IgD-negative memory B cell (primary cell): ENCODE results near the gene EXOC4. TPM values are rescaled to one million over a fixed set of nuclear protein-coding genes. Genes with fewer than 3 reads are reported as not detected.
A peak's percentile ranks its signal among the peaks of the same experiment; 100 is the strongest.

Source experiments
- H3K27ac Mint-ChIP-seq, 3 donors: one replicate each; pipeline ENCODE4 v1.8.0; 2020 to 2022; ENCODE audit warnings: mild to moderate bottlenecking in 3 of 3, mixed read lengths in 3 of 3, moderate library complexity in 1 of 3
- H3K27me3 Mint-ChIP-seq: one replicate; pipeline ENCODE4 v1.8.0; 2021; ENCODE audit warnings: mixed read lengths
- H3K36me3 Mint-ChIP-seq: one replicate; pipeline ENCODE4 v1.8.0; 2020; ENCODE audit warnings: mild to moderate bottlenecking, mixed read lengths
- H3K4me1 Mint-ChIP-seq, 3 donors: one replicate each; pipeline ENCODE4 v1.8.0; 2020 to 2022; ENCODE audit warnings: mixed read lengths in 3 of 3, mild to moderate bottlenecking in 1 of 3
- H3K4me3 Mint-ChIP-seq, 4 donors: one replicate each; pipeline ENCODE4 v1.8.0; 2020 to 2022; ENCODE audit warnings: mild to moderate bottlenecking in 4 of 4, mixed read lengths in 4 of 4, moderate library complexity in 3 of 4
- H3K9me3 Mint-ChIP-seq, 3 donors: one replicate each; pipeline ENCODE4 v1.8.0; 2020 to 2021; ENCODE audit warnings: mixed read lengths in 3 of 3, mild to moderate bottlenecking in 1 of 3
- polyA plus RNA-seq: library from polyadenylated mRNA; unstranded; fragments of 300-500 nt; fragmentation: Illumina TruSeq; gene quantifications from one replicate; pipeline ENCODE4 v1.2.3, GENCODE V29; 2021

EXOC4 gene
- polyA plus RNA-seq, 1 donor from 2014 or later, result 34.5 TPM

DNA sequence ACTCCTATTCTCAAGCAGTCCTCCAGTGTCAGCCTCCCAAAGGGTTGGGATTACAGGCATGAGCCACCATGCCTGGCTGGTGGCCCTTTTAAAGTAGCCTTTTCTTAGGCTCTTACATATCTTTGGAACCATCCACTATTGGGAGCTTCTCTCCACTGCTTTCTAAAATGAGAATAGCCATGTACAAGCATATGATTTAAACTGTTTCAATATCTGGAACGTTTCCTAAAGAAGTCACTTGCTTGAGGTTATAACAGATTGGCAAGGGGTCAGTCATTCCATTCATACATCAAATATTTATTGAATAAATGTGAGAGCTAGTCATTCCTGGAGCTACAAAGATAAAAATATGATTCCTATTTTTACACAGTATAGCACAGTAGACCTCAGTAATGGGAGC is 776.9 kb downstream of the EXOC4 start:
- H3K27me3 Mint-ChIP-seq, result no peaks in the 10 kb centered on the region
- H3K9me3 Mint-ChIP-seq, result no peaks in the 10 kb centered on the region
- peaks cover 0 to 3% (median 1%) of the 10 kb centered on the region in 3 donors for H3K4me1 Mint-ChIP-seq
- H3K36me3 Mint-ChIP-seq, result peaks cover 11% of the 10 kb centered on the region
- H3K4me3 Mint-ChIP-seq, result no peak overlapping the region
- H3K27ac Mint-ChIP-seq, result no peak overlapping the region

DNA sequence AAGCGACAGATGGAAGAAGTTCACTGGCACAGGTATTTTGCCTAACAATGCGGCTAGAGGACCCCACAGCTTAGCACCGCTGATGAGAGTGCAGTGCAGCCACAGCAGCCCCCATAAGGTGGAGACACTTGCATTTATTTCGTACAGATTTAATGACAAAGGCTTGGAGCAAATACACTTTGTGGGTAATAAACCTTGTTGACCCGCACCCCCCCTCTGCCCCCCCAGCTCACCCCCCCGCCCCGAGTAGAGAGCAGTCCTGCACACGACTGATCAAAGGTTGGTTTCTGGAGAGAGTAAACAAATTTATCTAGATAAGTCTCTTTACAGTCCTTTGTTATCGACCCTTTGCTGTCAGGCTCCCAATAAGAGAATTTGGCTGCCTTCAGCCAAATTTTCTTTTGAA is 777.6 kb downstream of the EXOC4 start:
- Mint-ChIP-seq H3K36me3 (peaks cover 11% of the 10 kb centered on the region), H3K27me3 (no peaks in the 10 kb centered on the region), H3K9me3 (no peaks in the 10 kb centered on the region), H3K27ac (no peak overlapping the region), H3K4me3 (no peak overlapping the region), H3K4me1 (peaks cover 0 to 3% (median 1%) of the 10 kb centered on the region in 3 donors)

DNA sequence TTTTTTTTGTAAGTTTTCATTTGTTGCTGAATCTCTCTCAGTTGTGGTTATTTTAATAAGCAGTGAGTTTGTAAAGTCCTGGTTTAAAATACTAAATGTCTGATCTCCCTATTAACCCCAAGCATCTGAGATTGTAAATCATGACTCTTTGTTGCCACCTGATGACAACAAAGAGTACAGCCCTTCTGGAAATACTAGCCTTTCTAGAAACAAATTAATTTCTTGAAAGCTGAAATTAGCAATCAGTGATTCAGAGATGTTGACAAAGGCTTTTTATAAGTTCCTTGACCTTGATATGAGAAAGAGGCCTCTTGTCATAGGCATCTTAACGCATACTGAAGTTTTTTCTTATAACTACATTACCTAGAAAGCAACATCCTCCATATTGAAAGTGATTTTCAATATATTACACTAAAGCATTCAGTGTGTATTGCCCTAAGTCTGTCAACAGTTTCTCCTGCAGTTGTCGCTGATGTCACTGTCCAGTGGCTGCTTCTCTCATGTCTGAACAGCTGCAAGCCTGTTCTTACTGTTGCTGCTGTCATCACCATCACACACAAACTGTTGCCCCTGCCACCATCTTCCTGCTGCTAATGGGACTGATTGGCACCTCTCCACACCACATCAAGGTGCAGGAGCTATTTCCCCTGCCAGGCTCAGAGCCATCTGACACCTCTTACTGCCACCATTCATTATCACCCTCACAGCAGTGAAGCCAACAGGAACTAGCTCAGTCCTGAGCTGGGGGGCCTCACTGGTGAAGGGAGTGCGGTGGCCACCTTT is 779.1 kb downstream of the EXOC4 start:
- peaks cover 9% of the 10 kb centered on the region for H3K36me3 Mint-ChIP-seq
- H3K9me3 Mint-ChIP-seq, result no peaks in the 10 kb centered on the region
- no peak overlapping the region for H3K4me3 Mint-ChIP-seq
- H3K4me1 Mint-ChIP-seq, result peaks cover 0 to 3% (median 1%) of the 10 kb centered on the region in 3 donors
- no peaks in the 10 kb centered on the region for H3K27me3 Mint-ChIP-seq
- no peak overlapping the region for H3K27ac Mint-ChIP-seq

DNA sequence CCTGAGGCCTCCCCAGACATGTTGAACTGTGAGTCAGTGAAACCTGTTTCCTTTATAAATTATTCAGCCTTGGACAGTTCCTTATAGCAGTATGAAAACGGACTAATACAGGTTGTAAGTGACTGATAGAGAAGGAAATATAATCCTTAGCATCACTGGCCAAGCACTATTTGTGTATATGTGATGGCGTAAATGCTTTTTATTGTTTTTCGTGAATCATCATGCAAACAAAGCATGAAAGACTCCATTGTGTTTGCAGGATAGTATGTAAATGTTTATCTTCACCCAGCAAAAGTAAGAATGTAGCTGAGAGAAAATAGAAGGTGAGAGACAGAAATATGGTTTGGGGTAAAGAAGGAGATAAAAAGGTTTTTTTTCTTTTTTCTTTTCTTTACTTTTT is 781.8 kb downstream of the EXOC4 start:
- Mint-ChIP-seq H3K27ac (no peak overlapping the region), H3K36me3 (peaks cover 9% of the 10 kb centered on the region), H3K4me3 (no peak overlapping the region), H3K4me1 (peaks cover 0 to 3% (median 1%) of the 10 kb centered on the region in 3 donors), H3K9me3 (no peaks in the 10 kb centered on the region), H3K27me3 (no peaks in the 10 kb centered on the region)

DNA sequence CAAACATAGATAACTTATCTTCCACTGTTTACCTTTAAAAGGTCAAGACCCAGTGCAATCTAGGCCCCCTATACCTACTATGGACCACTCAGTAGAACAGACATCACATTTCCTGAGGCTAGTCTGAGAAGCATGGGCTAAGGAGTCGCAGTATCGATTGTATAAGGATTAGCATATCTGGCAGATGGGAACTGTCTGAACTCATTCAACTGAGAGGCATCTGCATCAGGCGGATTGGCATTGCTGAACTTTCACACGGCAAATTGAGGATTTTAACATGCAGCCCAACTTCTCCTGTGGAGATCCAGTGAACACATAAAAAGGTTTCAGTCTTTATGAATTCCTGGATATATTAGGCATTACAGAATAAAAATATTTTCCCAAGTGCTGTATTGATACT is 785.1 kb downstream of the EXOC4 start:
- Mint-ChIP-seq H3K27ac (no peak overlapping the region), H3K27me3 (no peaks in the 10 kb centered on the region), H3K4me3 (peak overlapping the region in 1 of 4 donors; percentile 13), H3K4me1 (peaks cover 0 to 5% (median 3%) of the 10 kb centered on the region in 3 donors), H3K9me3 (no peaks in the 10 kb centered on the region), H3K36me3 (peaks cover 7% of the 10 kb centered on the region)

DNA sequence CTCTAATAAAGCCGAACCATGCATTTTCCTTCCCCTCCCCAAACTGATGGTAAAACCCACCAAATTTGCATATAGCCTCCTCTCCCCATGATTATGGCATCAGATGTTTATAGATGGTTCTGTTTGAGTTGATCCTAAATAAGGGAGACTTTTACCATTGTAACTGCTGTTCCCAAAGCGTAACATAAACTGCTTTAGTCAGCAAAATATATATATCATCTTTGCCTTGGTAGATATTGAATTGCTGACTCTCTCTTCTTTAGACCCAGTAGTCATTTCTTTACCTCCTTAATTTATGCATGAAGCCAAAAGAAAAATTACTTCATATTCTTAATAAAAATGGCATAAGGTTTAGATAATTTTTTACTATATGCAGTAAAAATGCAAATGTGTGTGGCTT is 788.1 kb downstream of the EXOC4 start:
- Mint-ChIP-seq H3K9me3 (no peaks in the 10 kb centered on the region), H3K4me3 (no peak overlapping the region), H3K4me1 (peaks cover 0 to 14% (median 5%) of the 10 kb centered on the region in 3 donors), H3K27me3 (no peaks in the 10 kb centered on the region), H3K27ac (no peak overlapping the region), H3K36me3 (peaks cover 6% of the 10 kb centered on the region)

DNA sequence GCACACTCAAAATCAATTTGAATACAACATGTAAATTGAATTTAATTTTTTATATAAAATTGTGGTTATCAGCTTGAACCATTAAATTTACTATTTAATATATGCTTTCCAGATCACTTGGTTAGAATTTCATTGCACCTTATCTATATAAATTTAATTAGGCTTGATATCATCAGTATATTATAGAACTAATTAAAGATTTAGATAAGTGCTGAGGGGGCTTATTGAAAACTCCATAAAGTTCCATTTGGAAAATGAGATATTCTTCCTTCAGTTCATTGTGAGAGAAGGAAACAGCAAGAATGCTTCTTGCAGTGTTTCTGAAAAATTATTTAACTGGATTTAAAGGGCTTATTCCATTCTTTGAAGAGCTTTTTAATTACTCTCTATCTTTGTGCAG is 788.6 kb downstream of the EXOC4 start:
- Mint-ChIP-seq H3K36me3 (peaks cover 6% of the 10 kb centered on the region), H3K27me3 (no peaks in the 10 kb centered on the region), H3K4me1 (peaks cover 0 to 14% (median 5%) of the 10 kb centered on the region in 3 donors), H3K4me3 (no peak overlapping the region), H3K9me3 (no peaks in the 10 kb centered on the region), H3K27ac (no peak overlapping the region)

GRCh38 chr7:134042307-134042706 is 789.4 kb downstream of the EXOC4 start:
- H3K9me3 Mint-ChIP-seq, result no peaks in the 10 kb centered on the region
- H3K36me3 Mint-ChIP-seq, result peaks cover 6% of the 10 kb centered on the region
- H3K27me3 Mint-ChIP-seq, result no peaks in the 10 kb centered on the region
- H3K27ac Mint-ChIP-seq, result no peak overlapping the region
- H3K4me3 Mint-ChIP-seq, result no peak overlapping the region
- H3K4me1 Mint-ChIP-seq, result peaks cover 0 to 14% (median 5%) of the 10 kb centered on the region in 3 donors

- Mint-ChIP-seq H3K4me1 (peaks cover 0 to 15% (median 5%) of the 10 kb centered on the region in 3 donors), H3K36me3 (peaks cover 9% of the 10 kb centered on the region), H3K4me3 (no peak overlapping the region), H3K27me3 (no peaks in the 10 kb centered on the region), H3K9me3 (peaks cover 0 to 2% (median 0%) of the 10 kb centered on the region in 3 donors), H3K27ac (peak overlapping the region in 1 of 3 donors; percentile 12)
Measured at GRCh38 chr7:134044682-134045081, 791.8 kb downstream of the EXOC4 start.

DNA sequence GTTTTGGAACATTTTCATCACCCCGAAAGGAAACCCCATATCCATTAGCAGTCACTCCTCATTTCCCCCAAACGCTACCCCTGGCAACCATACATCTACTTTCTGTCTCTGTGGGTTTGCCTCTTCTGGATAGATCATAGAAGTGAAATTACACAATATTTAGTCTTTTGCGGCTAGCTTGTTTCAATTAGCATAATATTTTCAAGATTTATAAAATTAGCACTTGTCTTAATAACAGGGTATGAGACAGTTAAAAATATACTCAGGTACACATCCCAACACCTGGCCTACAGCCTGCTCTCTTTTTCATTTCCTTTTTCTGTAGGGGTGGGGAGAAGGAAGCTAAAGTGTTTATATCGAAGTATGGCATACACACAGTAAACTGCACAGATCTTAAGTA is 792.8 kb downstream of the EXOC4 start:
- Mint-ChIP-seq H3K27me3 (no peaks in the 10 kb centered on the region), H3K9me3 (peaks cover 0 to 2% (median 0%) of the 10 kb centered on the region in 3 donors), H3K4me1 (peaks cover 0 to 13% (median 5%) of the 10 kb centered on the region in 3 donors), H3K27ac (no peak overlapping the region), H3K36me3 (peaks cover 9% of the 10 kb centered on the region), H3K4me3 (peak overlapping the region in 1 of 4 donors; percentile 30)

- H3K27me3 Mint-ChIP-seq, result no peaks in the 10 kb centered on the region
- H3K9me3 Mint-ChIP-seq, result peaks cover 0 to 2% (median 0%) of the 10 kb centered on the region in 3 donors
- no peak overlapping the region for H3K4me3 Mint-ChIP-seq
- no peak overlapping the region for H3K27ac Mint-ChIP-seq
- H3K36me3 Mint-ChIP-seq, result peaks cover 11% of the 10 kb centered on the region
- H3K4me1 Mint-ChIP-seq, result peaks cover 0 to 10% (median 9%) of the 10 kb centered on the region in 3 donors
Measured at GRCh38 chr7:134046594-134047128, 793.8 kb downstream of the EXOC4 start.

DNA sequence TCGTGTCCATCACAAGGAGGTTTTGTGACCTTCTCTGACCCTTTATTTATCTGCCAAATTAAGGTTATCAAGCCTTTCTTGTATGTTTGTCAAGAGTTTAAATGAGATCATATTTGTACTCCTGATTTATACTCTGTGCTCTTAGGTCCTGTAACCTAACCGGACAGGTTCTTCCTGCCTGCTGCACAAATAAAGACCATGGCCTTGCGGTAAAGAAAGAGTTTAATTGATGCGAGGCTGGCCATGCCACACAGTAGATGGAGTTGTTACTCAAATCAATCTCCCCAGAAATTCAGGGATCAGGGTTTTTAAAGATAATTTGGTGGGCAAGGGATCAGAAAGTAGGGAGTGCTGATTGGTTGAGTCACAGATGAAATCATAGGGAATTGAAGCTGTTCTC is 794.8 kb downstream of the EXOC4 start:
- Mint-ChIP-seq H3K4me1 (peaks cover 0 to 11% (median 10%) of the 10 kb centered on the region in 3 donors), H3K4me3 (no peak overlapping the region), H3K27ac (no peak overlapping the region), H3K27me3 (no peaks in the 10 kb centered on the region), H3K9me3 (peaks cover 0 to 2% (median 0%) of the 10 kb centered on the region in 3 donors), H3K36me3 (peaks cover 11% of the 10 kb centered on the region)

- H3K27ac Mint-ChIP-seq, result no peak overlapping the region
- H3K4me1 Mint-ChIP-seq, result peaks cover 0 to 11% (median 10%) of the 10 kb centered on the region in 3 donors
- no peak overlapping the region for H3K4me3 Mint-ChIP-seq
- H3K36me3 Mint-ChIP-seq, result peaks cover 11% of the 10 kb centered on the region
- H3K9me3 Mint-ChIP-seq, result peaks cover 0 to 2% (median 0%) of the 10 kb centered on the region in 3 donors
- H3K27me3 Mint-ChIP-seq, result no peaks in the 10 kb centered on the region
Measured at GRCh38 chr7:134048166-134048565, 795.3 kb downstream of the EXOC4 start.

DNA sequence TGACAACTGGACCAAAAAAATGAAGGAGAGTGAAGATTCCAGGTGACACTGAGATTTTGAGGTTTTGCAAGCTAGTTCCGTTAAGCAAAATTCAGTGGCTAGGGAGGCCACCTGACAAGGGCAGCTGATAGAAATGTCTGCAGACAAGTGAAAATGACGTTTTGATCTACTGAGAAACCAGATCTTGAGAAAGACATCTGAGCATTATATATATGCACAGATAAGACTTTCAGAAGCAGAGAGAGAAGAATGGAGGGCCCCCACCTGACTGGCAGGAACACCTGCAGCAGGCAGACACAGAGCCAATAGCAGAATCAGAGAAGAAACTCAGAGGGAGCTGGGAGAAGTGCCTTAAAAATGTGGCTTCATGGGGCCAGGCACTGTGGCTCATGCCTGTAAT is 798.1 kb downstream of the EXOC4 start:
- Mint-ChIP-seq H3K27ac (no peak overlapping the region), H3K27me3 (no peaks in the 10 kb centered on the region), H3K36me3 (peaks cover 12% of the 10 kb centered on the region), H3K9me3 (peaks cover 0 to 2% (median 0%) of the 10 kb centered on the region in 3 donors), H3K4me1 (peaks cover 0 to 6% (median 1%) of the 10 kb centered on the region in 3 donors), H3K4me3 (no peak overlapping the region)

- Mint-ChIP-seq H3K4me1 (peaks cover 0 to 2% (median 0%) of the 10 kb centered on the region in 3 donors), H3K36me3 (peaks cover 13% of the 10 kb centered on the region), H3K9me3 (no peaks in the 10 kb centered on the region), H3K4me3 (no peak overlapping the region), H3K27me3 (no peaks in the 10 kb centered on the region), H3K27ac (no peak overlapping the region)
Measured at GRCh38 chr7:134056816-134057215, 803.9 kb downstream of the EXOC4 start.

- Mint-ChIP-seq H3K4me1 (no peaks in the 10 kb centered on the region), H3K27me3 (no peaks in the 10 kb centered on the region), H3K4me3 (no peak overlapping the region), H3K9me3 (no peaks in the 10 kb centered on the region), H3K36me3 (peaks cover 12% of the 10 kb centered on the region), H3K27ac (no peak overlapping the region)
Measured at GRCh38 chr7:134058521-134058920, 805.6 kb downstream of the EXOC4 start.
